ENCODE measurements around the gene PPP4R3C.
"Not testable (repeated sequence)": the region's sequence is repeated elsewhere in the genome, so short reads cannot be mapped to it uniquely, and the experiment has no call there.

GRCh38 chrX:27458544-27458943 is 4.6 kb downstream of the PPP4R3C start:
- TF ChIP-seq CTCF, POLR2A (IDR thresholded peaks at IDR 0.05): not testable (repeated sequence)
